K562 (cell line): ENCODE results near the gene ABHD13. TPM values are rescaled to one million over a fixed set of nuclear protein-coding genes. Genes with fewer than 3 reads are reported as not detected.
A peak's percentile ranks its signal among the peaks of the same experiment; 100 is the strongest.

Source experiments
- CREM ChIP-seq: IDR thresholded peaks from 2 replicates; pipeline ENCODE4 v1.6.1; 2014; ENCODE audit warnings: antibody characterized with exemption, low read depth
- ELF1 ChIP-seq: fragments of 200-800 bp; sonication (Bioruptor generic); IDR thresholded peaks from 2 replicates; pipeline ENCODE4 v1.6.1; 2016; ENCODE audit warnings: missing genetic modification characterization, missing compliant biosample characterization
- GABPA ChIP-seq: fragments of 200-800 bp; sonication (Bioruptor generic); conservative IDR thresholded peaks from 2 replicates; pipeline ENCODE4 v1.6.1; 2016; ENCODE audit warnings: low read depth, missing genetic modification characterization, missing compliant biosample characterization
- GABPB1 ChIP-seq: sonication (generic); formaldehyde crosslinking; IDR thresholded peaks from 2 replicates; pipeline ENCODE4 v1.8.0; 2022; ENCODE audit warnings: mild to moderate bottlenecking, missing genetic modification reagents
- ILF3 ChIP-seq: fragments of 450-650 bp; IDR thresholded peaks from 2 replicates; pipeline ENCODE4 v1.6.1; 2018; ENCODE audit warnings: antibody characterized with exemption, mild to moderate bottlenecking, moderate library complexity, borderline replicate concordance
- NRF1 ChIP-seq, 2 experiments: fragments of 450-650 bp; IDR thresholded peaks in 1 of 2; conservative IDR thresholded peaks in 1 of 2; 2 replicates each; pipeline ENCODE4 v1.6.1; 2014; ENCODE audit warnings: mild to moderate bottlenecking in 2 of 2
- ZFPM2 ChIP-seq: fragments of 250-450 bp; sonication (Bioruptor Pico); IDR thresholded peaks from 2 replicates; pipeline ENCODE4 v1.5.1; 2022; ENCODE audit warnings: mild to moderate bottlenecking
- polyA plus RNA-seq, 8 experiments: library from polyadenylated mRNA; depleted of rRNA in 4 of 8; stranded (reverse) in 5 of 8; unstranded in 3 of 8; fragments of >200 nt; fragmentation: Nextera tagmentation in 2 of 8; fragmentation: Illumina TruSeq in 1 of 8; extraction: Ambion mirVana in 2 of 8; extraction: Trizol in 1 of 8; gene quantifications; 2 replicates each; pipeline versions ENCODE4 v1.2.1 to v1.2.3, GENCODE V29; 2011 to 2014; ENCODE audit warnings: inconsistent platforms in 1 of 8, missing spikeins in 1 of 8
- total RNA-seq, 7 experiments: library from RNA; depleted of rRNA in 6 of 7; stranded (reverse); fragments of >200 nt in 6 of 7; fragmentation: Illumina TruSeq in 2 of 7; extraction: Trizol in 2 of 7; gene quantifications; 2 replicates each; pipeline versions ENCODE4 v1.2.1 to v1.2.3, GENCODE V29; 2011 to 2021; ENCODE audit warnings: low replicate concordance in 1 of 7
- TF ChIP-seq, protein P1 (sequence below), 3 experiments: fragments of 200-800 bp in 1 of 3; fragments of 250-450 bp in 1 of 3; fragments of 450-650 bp in 1 of 3; sonication (Bioruptor Pico) in 1 of 3; sonication (Bioruptor generic) in 1 of 3; formaldehyde crosslinking in 1 of 3; IDR thresholded peaks; 2 replicates each; pipeline versions ENCODE4 v1.6.1 to v1.8.0; 2016 to 2022; ENCODE audit warnings: mild to moderate bottlenecking in 2 of 3, missing genetic modification characterization in 2 of 3, missing compliant biosample characterization in 1 of 3, moderate library complexity in 1 of 3
- TF ChIP-seq, protein P2 (sequence below): fragments of 450-650 bp; IDR thresholded peaks from 2 replicates; pipeline ENCODE4 v1.6.1; 2014; ENCODE audit warnings: low read depth, mild to moderate bottlenecking, moderate library complexity, borderline replicate concordance
- TF ChIP-seq, protein P3 (sequence below), 2 experiments: fragments of 450-650 bp in 1 of 2; sonication (generic) in 1 of 2; formaldehyde crosslinking in 1 of 2; IDR thresholded peaks; 2 replicates each; pipeline versions ENCODE4 v1.7.1 to v1.9.0; 2016 to 2022; ENCODE audit warnings: inconsistent platforms in 1 of 2, mild to moderate bottlenecking in 1 of 2, missing genetic modification reagents in 1 of 2
- TF ChIP-seq, protein P4 (sequence below): IDR thresholded peaks from 2 replicates; pipeline ENCODE4 v1.6.1; 2014; ENCODE audit warnings: antibody characterized with exemption

ABHD13 gene
- total and polyA plus RNA-seq, 9 of the 15 experiments (the other 6 are each of a cell fraction or from before 2014, with no cell fraction given), result 1.7 to 7.0 (median 4.1) TPM

DNA sequence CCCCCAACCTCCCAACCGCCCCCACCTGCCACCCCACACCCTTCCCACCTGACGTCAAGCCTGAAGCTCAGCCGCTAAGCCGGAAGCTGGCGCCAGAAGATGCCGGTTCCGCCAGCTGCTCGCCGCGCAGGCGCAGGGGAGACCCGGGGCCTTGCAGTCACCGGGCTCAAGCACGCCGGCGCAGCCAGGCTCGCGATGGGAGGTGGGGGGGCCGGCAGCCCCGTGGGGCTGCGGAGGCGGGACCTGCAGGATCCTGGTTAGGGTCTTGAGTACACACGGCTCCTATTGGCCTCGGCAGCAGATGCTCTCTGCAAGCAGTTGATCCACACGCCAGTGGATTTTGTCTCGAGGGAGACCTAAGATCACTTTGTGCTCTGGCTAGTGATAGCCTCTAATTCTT, 2.8 kb upstream of the ABHD13 start, which contains the start of gene LIG4 (continued):
- TF ChIP-seq, protein P1, sequence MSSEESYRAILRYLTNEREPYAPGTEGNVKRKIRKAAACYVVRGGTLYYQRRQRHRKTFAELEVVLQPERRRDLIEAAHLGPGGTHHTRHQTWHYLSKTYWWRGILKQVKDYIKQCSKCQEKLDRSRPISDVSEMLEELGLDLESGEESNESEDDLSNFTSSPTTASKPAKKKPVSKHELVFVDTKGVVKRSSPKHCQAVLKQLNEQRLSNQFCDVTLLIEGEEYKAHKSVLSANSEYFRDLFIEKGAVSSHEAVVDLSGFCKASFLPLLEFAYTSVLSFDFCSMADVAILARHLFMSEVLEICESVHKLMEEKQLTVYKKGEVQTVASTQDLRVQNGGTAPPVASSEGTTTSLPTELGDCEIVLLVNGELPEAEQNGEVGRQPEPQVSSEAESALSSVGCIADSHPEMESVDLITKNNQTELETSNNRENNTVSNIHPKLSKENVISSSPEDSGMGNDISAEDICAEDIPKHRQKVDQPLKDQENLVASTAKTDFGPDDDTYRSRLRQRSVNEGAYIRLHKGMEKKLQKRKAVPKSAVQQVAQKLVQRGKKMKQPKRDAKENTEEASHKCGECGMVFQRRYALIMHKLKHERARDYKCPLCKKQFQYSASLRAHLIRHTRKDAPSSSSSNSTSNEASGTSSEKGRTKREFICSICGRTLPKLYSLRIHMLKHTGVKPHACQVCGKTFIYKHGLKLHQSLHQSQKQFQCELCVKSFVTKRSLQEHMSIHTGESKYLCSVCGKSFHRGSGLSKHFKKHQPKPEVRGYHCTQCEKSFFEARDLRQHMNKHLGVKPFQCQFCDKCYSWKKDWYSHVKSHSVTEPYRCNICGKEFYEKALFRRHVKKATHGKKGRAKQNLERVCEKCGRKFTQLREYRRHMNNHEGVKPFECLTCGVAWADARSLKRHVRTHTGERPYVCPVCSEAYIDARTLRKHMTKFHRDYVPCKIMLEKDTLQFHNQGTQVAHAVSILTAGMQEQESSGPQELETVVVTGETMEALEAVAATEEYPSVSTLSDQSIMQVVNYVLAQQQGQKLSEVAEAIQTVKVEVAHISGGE (CRISPR knock-in tag; IDR thresholded peaks at IDR 0.05), result peak in 1 of 3 experiments; percentile 41; a peak in 1 of 6 replicates
- TF ChIP-seq ELF1 (tag) (peak; percentile 43; the same call in 1 of the 2 replicates), NRF1 (conservative IDR thresholded peaks at IDR 0.05 in 1 of 2, IDR thresholded peaks at IDR 0.05 in 1 of 2) (peak; percentile 93), GABPB1 (CRISPR knock-in tag) (peak; percentile 51; the same call in 1 of the 2 replicates), GABPA (tag) (peak; percentile 73), ILF3 (no peak), CREM (peak; percentile 68), ZFPM2 (no peak)
- TF ChIP-seq, protein P2, sequence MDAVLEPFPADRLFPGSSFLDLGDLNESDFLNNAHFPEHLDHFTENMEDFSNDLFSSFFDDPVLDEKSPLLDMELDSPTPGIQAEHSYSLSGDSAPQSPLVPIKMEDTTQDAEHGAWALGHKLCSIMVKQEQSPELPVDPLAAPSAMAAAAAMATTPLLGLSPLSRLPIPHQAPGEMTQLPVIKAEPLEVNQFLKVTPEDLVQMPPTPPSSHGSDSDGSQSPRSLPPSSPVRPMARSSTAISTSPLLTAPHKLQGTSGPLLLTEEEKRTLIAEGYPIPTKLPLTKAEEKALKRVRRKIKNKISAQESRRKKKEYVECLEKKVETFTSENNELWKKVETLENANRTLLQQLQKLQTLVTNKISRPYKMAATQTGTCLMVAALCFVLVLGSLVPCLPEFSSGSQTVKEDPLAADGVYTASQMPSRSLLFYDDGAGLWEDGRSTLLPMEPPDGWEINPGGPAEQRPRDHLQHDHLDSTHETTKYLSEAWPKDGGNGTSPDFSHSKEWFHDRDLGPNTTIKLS, result peak; percentile 29; the same call in 1 of the 2 replicates
- TF ChIP-seq, protein P3, sequence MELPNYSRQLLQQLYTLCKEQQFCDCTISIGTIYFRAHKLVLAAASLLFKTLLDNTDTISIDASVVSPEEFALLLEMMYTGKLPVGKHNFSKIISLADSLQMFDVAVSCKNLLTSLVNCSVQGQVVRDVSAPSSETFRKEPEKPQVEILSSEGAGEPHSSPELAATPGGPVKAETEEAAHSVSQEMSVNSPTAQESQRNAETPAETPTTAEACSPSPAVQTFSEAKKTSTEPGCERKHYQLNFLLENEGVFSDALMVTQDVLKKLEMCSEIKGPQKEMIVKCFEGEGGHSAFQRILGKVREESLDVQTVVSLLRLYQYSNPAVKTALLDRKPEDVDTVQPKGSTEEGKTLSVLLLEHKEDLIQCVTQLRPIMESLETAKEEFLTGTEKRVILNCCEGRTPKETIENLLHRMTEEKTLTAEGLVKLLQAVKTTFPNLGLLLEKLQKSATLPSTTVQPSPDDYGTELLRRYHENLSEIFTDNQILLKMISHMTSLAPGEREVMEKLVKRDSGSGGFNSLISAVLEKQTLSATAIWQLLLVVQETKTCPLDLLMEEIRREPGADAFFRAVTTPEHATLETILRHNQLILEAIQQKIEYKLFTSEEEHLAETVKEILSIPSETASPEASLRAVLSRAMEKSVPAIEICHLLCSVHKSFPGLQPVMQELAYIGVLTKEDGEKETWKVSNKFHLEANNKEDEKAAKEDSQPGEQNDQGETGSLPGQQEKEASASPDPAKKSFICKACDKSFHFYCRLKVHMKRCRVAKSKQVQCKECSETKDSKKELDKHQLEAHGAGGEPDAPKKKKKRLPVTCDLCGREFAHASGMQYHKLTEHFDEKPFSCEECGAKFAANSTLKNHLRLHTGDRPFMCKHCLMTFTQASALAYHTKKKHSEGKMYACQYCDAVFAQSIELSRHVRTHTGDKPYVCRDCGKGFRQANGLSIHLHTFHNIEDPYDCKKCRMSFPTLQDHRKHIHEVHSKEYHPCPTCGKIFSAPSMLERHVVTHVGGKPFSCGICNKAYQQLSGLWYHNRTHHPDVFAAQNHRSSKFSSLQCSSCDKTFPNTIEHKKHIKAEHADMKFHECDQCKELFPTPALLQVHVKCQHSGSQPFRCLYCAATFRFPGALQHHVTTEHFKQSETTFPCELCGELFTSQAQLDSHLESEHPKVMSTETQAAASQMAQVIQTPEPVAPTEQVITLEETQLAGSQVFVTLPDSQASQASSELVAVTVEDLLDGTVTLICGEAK (IDR thresholded peaks at IDR 0.05), result 0 out of 2 replicates have a peak, but pooled peaks have one; percentile 62
- TF ChIP-seq, protein P3 (CRISPR knock-in tag; IDR thresholded peaks at IDR 0.05), result no peak
- TF ChIP-seq, protein P4, sequence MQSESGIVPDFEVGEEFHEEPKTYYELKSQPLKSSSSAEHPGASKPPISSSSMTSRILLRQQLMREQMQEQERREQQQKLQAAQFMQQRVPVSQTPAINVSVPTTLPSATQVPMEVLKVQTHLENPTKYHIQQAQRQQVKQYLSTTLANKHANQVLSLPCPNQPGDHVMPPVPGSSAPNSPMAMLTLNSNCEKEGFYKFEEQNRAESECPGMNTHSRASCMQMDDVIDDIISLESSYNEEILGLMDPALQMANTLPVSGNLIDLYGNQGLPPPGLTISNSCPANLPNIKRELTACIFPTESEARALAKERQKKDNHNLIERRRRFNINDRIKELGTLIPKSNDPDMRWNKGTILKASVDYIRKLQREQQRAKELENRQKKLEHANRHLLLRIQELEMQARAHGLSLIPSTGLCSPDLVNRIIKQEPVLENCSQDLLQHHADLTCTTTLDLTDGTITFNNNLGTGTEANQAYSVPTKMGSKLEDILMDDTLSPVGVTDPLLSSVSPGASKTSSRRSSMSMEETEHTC, result no peak
